ENCODE measurements around the gene SMAD6.

SMAD6 gene

GRCh38 chr15:66777596-66778313, 75.7 kb downstream of the SMAD6 start:
- TF ChIP-seq POLR2AphosphoS5 (IDR thresholded peaks at IDR 0.05; ENCODE audit: low read depth, low read length) (no peak), FOXP2 (optimal IDR thresholded peaks at IDR 0.05; ENCODE audit: borderline replicate concordance, extremely low read depth, extremely low read length, insufficient read depth) (no peak), TAF1 (IDR thresholded peaks at IDR 0.05; ENCODE audit: borderline replicate concordance, insufficient read depth, low read length) (no peak), SIN3A (IDR thresholded peaks at IDR 0.05; ENCODE audit: borderline replicate concordance, insufficient read depth, low read length) (no peak), REST (IDR thresholded peaks at IDR 0.05; ENCODE audit: insufficient read depth in 1 of 2, low read depth in 2 of 2, low read length in 2 of 2) (no peak)

- TF ChIP-seq FOXP2 (optimal IDR thresholded peaks at IDR 0.05; ENCODE audit: borderline replicate concordance, extremely low read depth, extremely low read length, insufficient read depth) (no peak), REST (IDR thresholded peaks at IDR 0.05; ENCODE audit: insufficient read depth in 1 of 2, low read depth in 2 of 2, low read length in 2 of 2) (no peak), TAF1 (IDR thresholded peaks at IDR 0.05; ENCODE audit: borderline replicate concordance, insufficient read depth, low read length) (no peak), SIN3A (IDR thresholded peaks at IDR 0.05; ENCODE audit: borderline replicate concordance, insufficient read depth, low read length) (no peak)
These were observed 76.3 kb downstream of the SMAD6 start for GRCh38 chr15:66778314-66778665.

- TF ChIP-seq REST (IDR thresholded peaks at IDR 0.05; ENCODE audit: insufficient read depth in 1 of 2, low read depth in 2 of 2, low read length in 2 of 2) (no peak), TAF1 (IDR thresholded peaks at IDR 0.05; ENCODE audit: borderline replicate concordance, insufficient read depth, low read length) (no peak)
These were observed 76.7 kb downstream of the SMAD6 start for GRCh38 chr15:66778716-66779115.

- TF ChIP-seq SIN3A (IDR thresholded peaks at IDR 0.05; ENCODE audit: borderline replicate concordance, insufficient read depth, low read length): no peak
- no peak for TF ChIP-seq TAF1 (IDR thresholded peaks at IDR 0.05; ENCODE audit: borderline replicate concordance, insufficient read depth, low read length)
- no peak for TF ChIP-seq REST (IDR thresholded peaks at IDR 0.05; ENCODE audit: insufficient read depth in 1 of 2, low read depth in 2 of 2, low read length in 2 of 2)
These were observed 77.4 kb downstream of the SMAD6 start for GRCh38 chr15:66779331-66780009.

Data from PFSK-1 (cell line).